GM12878 (cell line): ENCODE measurements around the gene ANXA8L1.
"Not testable (repeated sequence)": the region's sequence is repeated elsewhere in the genome, so short reads cannot be mapped to it uniquely, and the experiment has no call there.

Experiments used
- ESRRA ChIP-seq: IDR thresholded peaks from 2 replicates; pipeline ENCODE4 v1.6.1; 2012; ENCODE audit warnings: mild to moderate bottlenecking, low read length, improper control_type of control experiment
- NRF1 ChIP-seq: conservative IDR thresholded peaks from 2 replicates; pipeline ENCODE4 v1.6.1; 2011; ENCODE audit warnings: mild to moderate bottlenecking, low read depth, low read length, improper control_type of control experiment
- YY1 ChIP-seq: IDR thresholded peaks from 2 replicates; pipeline ENCODE4 v1.6.1; 2011; ENCODE audit warnings: low read depth, mild to moderate bottlenecking, low read length
- TF ChIP-seq, protein P1 (sequence below): IDR thresholded peaks from 2 replicates; pipeline ENCODE4 v1.6.1; 2012; ENCODE audit warnings: low read depth, low read length, improper control_type of control experiment

DNA sequence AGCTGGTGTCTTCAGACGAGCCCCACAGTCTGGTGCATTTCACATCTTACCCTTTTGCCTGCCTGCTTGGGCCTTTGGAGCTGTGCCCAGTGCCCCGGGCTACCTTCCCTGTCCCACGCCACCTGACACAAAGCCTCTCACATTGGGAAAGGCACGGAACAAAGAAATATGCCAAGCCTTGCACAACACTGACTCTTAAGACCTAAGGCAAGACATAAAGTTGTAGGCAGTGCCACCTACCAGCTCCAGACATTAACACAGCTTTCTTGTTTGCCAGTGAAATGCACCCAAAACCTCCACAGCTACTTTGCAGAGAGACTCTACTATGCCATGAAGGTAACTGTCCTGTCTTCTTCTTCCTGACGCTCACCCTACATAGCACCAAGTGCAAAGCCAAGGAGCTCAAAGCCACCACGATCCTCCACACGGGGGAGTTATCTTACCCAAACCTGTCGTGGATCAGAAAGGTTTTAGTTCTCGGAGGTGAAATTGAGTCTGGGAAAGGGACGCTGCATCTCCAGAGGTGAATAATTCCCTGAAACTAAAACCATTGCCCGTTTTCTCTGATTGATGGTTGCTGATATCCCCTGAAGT, 11.8 kb downstream of the ANXA8L1 start:
- TF ChIP-seq, protein P1, sequence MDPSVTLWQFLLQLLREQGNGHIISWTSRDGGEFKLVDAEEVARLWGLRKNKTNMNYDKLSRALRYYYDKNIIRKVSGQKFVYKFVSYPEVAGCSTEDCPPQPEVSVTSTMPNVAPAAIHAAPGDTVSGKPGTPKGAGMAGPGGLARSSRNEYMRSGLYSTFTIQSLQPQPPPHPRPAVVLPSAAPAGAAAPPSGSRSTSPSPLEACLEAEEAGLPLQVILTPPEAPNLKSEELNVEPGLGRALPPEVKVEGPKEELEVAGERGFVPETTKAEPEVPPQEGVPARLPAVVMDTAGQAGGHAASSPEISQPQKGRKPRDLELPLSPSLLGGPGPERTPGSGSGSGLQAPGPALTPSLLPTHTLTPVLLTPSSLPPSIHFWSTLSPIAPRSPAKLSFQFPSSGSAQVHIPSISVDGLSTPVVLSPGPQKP = not testable (repeated sequence)
- not testable (repeated sequence) for TF ChIP-seq ESRRA, NRF1, YY1
